ENCODE results near the gene PNN. TPM values are rescaled to one million over a fixed set of nuclear protein-coding genes. Genes with fewer than 3 reads are reported as not detected.

The PNN gene
- total and polyA plus RNA-seq, 9 of the 15 experiments (the other 6 are each of a cell fraction or from before 2014, with no cell fraction given) = 30.2 to 188 (median 69.7) TPM

- no peak for TF ChIP-seq ZNF318 (IDR thresholded peaks at IDR 0.05; ENCODE audit: borderline replicate concordance in 1 of 2, low read depth in 1 of 2)
- TF ChIP-seq ZNF311 (CRISPR knock-in tag; IDR thresholded peaks at IDR 0.05) = no peak
- TF ChIP-seq E2F4 (CRISPR knock-in tag; IDR thresholded peaks at IDR 0.05; ENCODE audit: low read depth) = no peak
- TF ChIP-seq C11orf30 (IDR thresholded peaks at IDR 0.05; ENCODE audit: low read depth) = peak; percentile 39
- no peak for TF ChIP-seq ZBTB43 (CRISPR knock-in tag; IDR thresholded peaks at IDR 0.05)
- TF ChIP-seq NFE2L1 (tag; IDR thresholded peaks at IDR 0.05; ENCODE audit: borderline replicate concordance, low read depth) = no peak
- TF ChIP-seq HCFC1 (IDR thresholded peaks at IDR 0.05; ENCODE audit: low read depth, low read length) = no peak
- no peak for TF ChIP-seq PML (IDR thresholded peaks at IDR 0.05; ENCODE audit: low read length)
- no peak for TF ChIP-seq ARNT (IDR thresholded peaks at IDR 0.05)
- TF ChIP-seq TRIM28 (IDR thresholded peaks at IDR 0.05) = 0 out of 2 replicates have a peak, but pooled peaks have one; percentile 19
- no peak for TF ChIP-seq MEF2D (tag; conservative IDR thresholded peaks at IDR 0.05; ENCODE audit: low read depth)
- TF ChIP-seq YY1 (IDR thresholded peaks at IDR 0.05; ENCODE audit: borderline replicate concordance in 1 of 3, control insufficient read depth in 1 of 3, extremely low read depth in 1 of 3, insufficient read depth in 3 of 3, insufficient read length in 1 of 3, insufficient replicate concordance in 2 of 3, low read depth in 1 of 3, low read length in 2 of 3) = peak in 1 of 3 experiments; percentile 10
- TF ChIP-seq THRA (IDR thresholded peaks at IDR 0.05) = no peak
Observed at GRCh38 chr14:39203659-39204606, 28.9 kb downstream of the PNN start (continued).

Measured in K562 (cell line).